HG03097 (cell line): ENCODE measurements around the gene ETV3.
"Not testable (repeated sequence)": the region's sequence is repeated elsewhere in the genome, so short reads cannot be mapped to it uniquely, and the experiment has no call there.

Experiments used
- ATAC-seq: cut with Tn5 transposase; IDR thresholded peaks from one replicate; pipeline ENCODE4 v1.9.1; 2021; ENCODE audit not compliant: unreplicated experiment, low FRiP score

ETV3 gene

GRCh38 chr1:157114183-157115121, 23.7 kb downstream of the ETV3 start:
- ATAC-seq: no peak

GRCh38 chr1:157113631-157114030, 24.6 kb downstream of the ETV3 start:
- no peak for ATAC-seq

GRCh38 chr1:157113106-157113505, 25.1 kb downstream of the ETV3 start:
- no peak for ATAC-seq

GRCh38 chr1:157112186-157112867, 25.9 kb downstream of the ETV3 start:
- no peak for ATAC-seq

GRCh38 chr1:157111396-157112165, 26.6 kb downstream of the ETV3 start:
- ATAC-seq: no peak

GRCh38 chr1:157110686-157111085, 27.5 kb downstream of the ETV3 start:
- ATAC-seq: no peak

GRCh38 chr1:157110003-157110402, 28.2 kb downstream of the ETV3 start:
- no peak for ATAC-seq

GRCh38 chr1:157108448-157108847, 29.7 kb downstream of the ETV3 start:
- ATAC-seq: no peak

GRCh38 chr1:157107702-157108101, 30.5 kb downstream of the ETV3 start:
- no peak for ATAC-seq

- ATAC-seq: no peak
Observed at GRCh38 chr1:157106813-157107189, 31.4 kb downstream of the ETV3 start.

- no peak for ATAC-seq
Observed at GRCh38 chr1:157105988-157106812, 32.0 kb downstream of the ETV3 start.

- no peak for ATAC-seq
Observed at GRCh38 chr1:157105298-157105987, 32.8 kb downstream of the ETV3 start.

GRCh38 chr1:157104598-157105293, 33.4 kb downstream of the ETV3 start:
- no peak for ATAC-seq

- ATAC-seq: no peak
Observed at GRCh38 chr1:157103268-157103667, 34.9 kb downstream of the ETV3 start.

- no peak for ATAC-seq
Observed at GRCh38 chr1:157101149-157101548, 37.0 kb downstream of the ETV3 start.

GRCh38 chr1:157099633-157100009, 38.6 kb downstream of the ETV3 start, which contains the start of gene ETV3L:
ETV3L (minus strand) TSS chr1:157099808; CDS start chr1:157099523, 285 bp downstream.
- ATAC-seq: no peak

- ATAC-seq: not testable (repeated sequence)
Observed at GRCh38 chr1:157098987-157099632, 39.1 kb downstream of the ETV3 start.

- no peak for ATAC-seq
Observed at GRCh38 chr1:157098519-157098918, 39.7 kb downstream of the ETV3 start.
